ENCODE results near the gene TXNRD1. TPM values are rescaled to one million over a fixed set of nuclear protein-coding genes. Genes with fewer than 3 reads are reported as not detected.

Gene TXNRD1
- total and polyA plus RNA-seq, 7 donors: 55.9 to 188 (median 121) TPM

- no peak overlapping the region for H3K4me3 ChIP-seq
- H3K27me3 ChIP-seq: no peaks in the 10 kb centered on the region
- no peak for DNase-seq
- no peaks in the 10 kb centered on the region for H3K9me3 ChIP-seq
- TF ChIP-seq POLR2AphosphoS5 (IDR thresholded peaks at IDR 0.05): no peak
- TF ChIP-seq EP300 (IDR thresholded peaks at IDR 0.05): no peak
- TF ChIP-seq, protein P1, sequence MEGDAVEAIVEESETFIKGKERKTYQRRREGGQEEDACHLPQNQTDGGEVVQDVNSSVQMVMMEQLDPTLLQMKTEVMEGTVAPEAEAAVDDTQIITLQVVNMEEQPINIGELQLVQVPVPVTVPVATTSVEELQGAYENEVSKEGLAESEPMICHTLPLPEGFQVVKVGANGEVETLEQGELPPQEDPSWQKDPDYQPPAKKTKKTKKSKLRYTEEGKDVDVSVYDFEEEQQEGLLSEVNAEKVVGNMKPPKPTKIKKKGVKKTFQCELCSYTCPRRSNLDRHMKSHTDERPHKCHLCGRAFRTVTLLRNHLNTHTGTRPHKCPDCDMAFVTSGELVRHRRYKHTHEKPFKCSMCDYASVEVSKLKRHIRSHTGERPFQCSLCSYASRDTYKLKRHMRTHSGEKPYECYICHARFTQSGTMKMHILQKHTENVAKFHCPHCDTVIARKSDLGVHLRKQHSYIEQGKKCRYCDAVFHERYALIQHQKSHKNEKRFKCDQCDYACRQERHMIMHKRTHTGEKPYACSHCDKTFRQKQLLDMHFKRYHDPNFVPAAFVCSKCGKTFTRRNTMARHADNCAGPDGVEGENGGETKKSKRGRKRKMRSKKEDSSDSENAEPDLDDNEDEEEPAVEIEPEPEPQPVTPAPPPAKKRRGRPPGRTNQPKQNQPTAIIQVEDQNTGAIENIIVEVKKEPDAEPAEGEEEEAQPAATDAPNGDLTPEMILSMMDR (IDR thresholded peaks at IDR 0.05): no peak
- no peak for TF ChIP-seq POLR2A (IDR thresholded peaks at IDR 0.05)
- 93 to 98% methylated on average over 2 of the region's 2 CpGs for WGBS, 2 donors
- H3K27ac ChIP-seq: no peak overlapping the region
- intact Hi-C loops (cut with DNase I): no loop called here
- peaks cover 0 to 22% (median 21%) of the 10 kb centered on the region in 4 donors for H3K4me1 ChIP-seq
- peaks cover 16 to 93% (median 53%) of the 10 kb centered on the region in 4 donors for H3K36me3 ChIP-seq
Measured at GRCh38 chr12:104336115-104336514, 120.5 kb downstream of the TXNRD1 start.

DNA sequence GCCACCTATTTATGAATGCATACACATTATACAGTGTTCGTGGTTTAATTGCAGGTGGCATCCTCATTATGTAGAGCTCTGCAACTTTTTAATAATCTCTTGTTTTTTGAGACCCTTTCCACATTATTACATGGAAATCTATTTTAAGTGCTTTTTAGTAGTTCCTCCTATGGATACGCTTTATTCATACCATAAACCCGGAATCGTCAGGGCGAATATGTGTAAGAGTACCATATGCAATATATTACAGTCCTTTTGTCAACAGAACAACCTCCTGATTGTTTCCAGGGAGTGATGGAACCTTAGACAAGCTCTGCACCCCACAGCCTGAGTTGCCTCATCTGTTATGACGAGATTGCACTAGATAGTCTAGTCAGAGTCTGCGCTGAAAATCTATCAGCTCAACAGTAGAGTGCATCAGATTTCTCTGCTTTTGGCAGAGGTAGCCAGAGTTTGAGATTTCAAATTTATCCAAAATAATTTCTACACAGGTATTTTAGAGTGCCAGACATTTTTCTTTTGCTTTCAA, 121.5 kb downstream of the TXNRD1 start:
- TF ChIP-seq EP300 (IDR thresholded peaks at IDR 0.05) (no peak), POLR2A (IDR thresholded peaks at IDR 0.05) (no peak), POLR2AphosphoS5 (IDR thresholded peaks at IDR 0.05) (no peak)
- TF ChIP-seq, protein P1 (IDR thresholded peaks at IDR 0.05): no peak
- Histone ChIP-seq H3K27me3 (no peaks in the 10 kb centered on the region), H3K36me3 (peaks cover 22 to 93% (median 62%) of the 10 kb centered on the region in 4 donors), H3K4me1 (peaks cover 0 to 28% (median 24%) of the 10 kb centered on the region in 4 donors), H3K4me3 (no peak overlapping the region), H3K9me3 (no peaks in the 10 kb centered on the region), H3K27ac (no peak overlapping the region)
- WGBS, 2 donors: 94 to 96% methylated on average over 7 of the region's 7 CpGs
- intact Hi-C loops (cut with DNase I): no loop called here
- no peak for DNase-seq

- intact Hi-C loops (cut with DNase I): no loop called here
- TF ChIP-seq EP300 (IDR thresholded peaks at IDR 0.05) (no peak), POLR2AphosphoS5 (IDR thresholded peaks at IDR 0.05) (no peak), POLR2A (IDR thresholded peaks at IDR 0.05) (no peak)
- TF ChIP-seq, protein P1 (IDR thresholded peaks at IDR 0.05): no peak
- H3K27ac ChIP-seq: peak overlapping the region in 2 of 4 donors; percentile 18 to 51
- no peak overlapping the region for H3K4me3 ChIP-seq
- 95 to 96% methylated on average over 3 of the region's 3 CpGs for WGBS, 2 donors
- no peak for DNase-seq
- no peaks in the 10 kb centered on the region for H3K9me3 ChIP-seq
- H3K27me3 ChIP-seq: no peaks in the 10 kb centered on the region
- peaks cover 0 to 40% (median 26%) of the 10 kb centered on the region in 4 donors for H3K4me1 ChIP-seq
- H3K36me3 ChIP-seq: peaks cover 22 to 97% (median 65%) of the 10 kb centered on the region in 4 donors
Measured at GRCh38 chr12:104339663-104340062, 124.1 kb downstream of the TXNRD1 start.

DNA sequence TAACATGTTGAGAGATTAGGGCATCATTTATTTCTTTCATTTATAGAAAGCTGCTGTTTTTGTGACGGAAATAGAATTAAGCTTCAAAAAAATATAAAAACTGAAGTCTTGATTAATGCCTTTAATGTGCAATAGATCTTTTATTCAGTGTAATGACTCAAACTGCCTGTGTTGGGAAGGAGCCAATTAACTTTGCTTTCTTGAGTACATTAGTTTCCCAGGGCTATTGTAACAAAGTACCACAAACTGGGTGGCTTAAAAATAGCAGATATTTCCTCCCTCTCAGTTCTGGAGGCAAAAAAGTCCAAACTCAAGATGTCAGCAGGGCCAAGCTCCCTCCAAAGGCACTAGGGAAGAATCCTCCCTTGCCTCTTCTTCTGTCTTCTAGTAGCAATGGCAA, 124.6 kb downstream of the TXNRD1 start:
- H3K27ac ChIP-seq: peak overlapping the region in 3 of 4 donors; percentile 18 to 51 (median 24)
- no peaks in the 10 kb centered on the region for H3K9me3 ChIP-seq
- DNase-seq: no peak
- WGBS, 2 donors: 79 to 96% methylated on average over 1 of the region's 1 CpG
- TF ChIP-seq POLR2A (IDR thresholded peaks at IDR 0.05): no peak
- no peak for TF ChIP-seq EP300 (IDR thresholded peaks at IDR 0.05)
- TF ChIP-seq POLR2AphosphoS5 (IDR thresholded peaks at IDR 0.05): no peak
- TF ChIP-seq, protein P1 (IDR thresholded peaks at IDR 0.05): no peak
- peaks cover 0 to 43% (median 26%) of the 10 kb centered on the region in 4 donors for H3K4me1 ChIP-seq
- intact Hi-C loops (cut with DNase I): no loop called here
- no peaks in the 10 kb centered on the region for H3K27me3 ChIP-seq
- no peak overlapping the region for H3K4me3 ChIP-seq
- H3K36me3 ChIP-seq: peaks cover 22 to 97% (median 61%) of the 10 kb centered on the region in 4 donors
